ENCODE results near the gene UBE3D. TPM values are rescaled to one million over a fixed set of nuclear protein-coding genes. Genes with fewer than 3 reads are reported as not detected.

UBE3D gene
- total RNA-seq, 1 experiment from 2014 or later, result 5.5 TPM

GRCh38 chr6:83096791-83097190 lies 31.1 kb upstream of the UBE3D start:
- Mint-ChIP-seq H3K9me3 (ENCODE audit: unreplicated experiment) (peaks cover 7% of the 10 kb centered on the region), H3K27ac (ENCODE audit: low read depth, unreplicated experiment) (no peak overlapping the region), H3K36me3 (ENCODE audit: insufficient read depth, unreplicated experiment) (peaks cover 19% of the 10 kb centered on the region), H3K4me1 (ENCODE audit: insufficient read depth, unreplicated experiment) (no peaks in the 10 kb centered on the region), H3K4me3 (ENCODE audit: unreplicated experiment) (no peak overlapping the region), H3K27me3 (ENCODE audit: insufficient read depth, unreplicated experiment) (no peaks in the 10 kb centered on the region)
- DNase-seq (ENCODE audit: unreplicated experiment), result no peak
- CTCF ChIA-PET, result interaction anchor here (0.9 to 4.1 kb wide), 3 partner anchors 30 to 506 kb away, joined by 3 to 42 read pairs (median 3); partner anchors contain the start of genes DOP1A and UBE3D
- no peak for TF ChIP-seq CTCF (IDR thresholded peaks at IDR 0.05; ENCODE audit: unreplicated experiment)
- intact Hi-C loops (cut with micrococcal nuclease), result no loop called here
- POLR2A ChIA-PET, result interaction anchor here (1.1 to 1.4 kb wide), 3 partner anchors 12 to 29 kb away, joined by 3 to 8 read pairs (median 3); partner anchors contain the start of gene DOP1A
- BruUV-seq (replicated peaks), result no TSS peak

- Mint-ChIP-seq H3K36me3 (ENCODE audit: insufficient read depth, unreplicated experiment) (no peaks in the 10 kb centered on the region), H3K4me1 (ENCODE audit: insufficient read depth, unreplicated experiment) (no peaks in the 10 kb centered on the region), H3K27ac (ENCODE audit: low read depth, unreplicated experiment) (no peak overlapping the region), H3K9me3 (ENCODE audit: unreplicated experiment) (peaks cover 7% of the 10 kb centered on the region), H3K27me3 (ENCODE audit: insufficient read depth, unreplicated experiment) (no peaks in the 10 kb centered on the region), H3K4me3 (ENCODE audit: unreplicated experiment) (no peak overlapping the region)
- DNase-seq (ENCODE audit: unreplicated experiment), result peak; percentile 26
- CTCF ChIA-PET, result interaction anchor here (1.5 kb wide), 1 partner anchor 28 kb away, joined by 9 read pairs; the partner anchor contains the start of gene UBE3D
- intact Hi-C loops (cut with micrococcal nuclease), result no loop called here
- POLR2A ChIA-PET, result interaction anchor here (1.1 to 3.3 kb wide), 3 partner anchors 17 to 24 kb away, joined by 3 to 14 read pairs (median 4); partner anchors contain the start of gene DOP1A
- no peak for TF ChIP-seq CTCF (IDR thresholded peaks at IDR 0.05; ENCODE audit: unreplicated experiment)
- BruUV-seq (replicated peaks), result no TSS peak
Observed at GRCh38 chr6:83092756-83093399, 27.2 kb upstream of the UBE3D start.

- H3K9me3 Mint-ChIP-seq (ENCODE audit: unreplicated experiment), result peaks cover 7% of the 10 kb centered on the region
- H3K4me1 Mint-ChIP-seq (ENCODE audit: insufficient read depth, unreplicated experiment), result peaks cover 6% of the 10 kb centered on the region
- H3K36me3 Mint-ChIP-seq (ENCODE audit: insufficient read depth, unreplicated experiment), result peaks cover 6% of the 10 kb centered on the region
- TF ChIP-seq CTCF (IDR thresholded peaks at IDR 0.05; ENCODE audit: unreplicated experiment), result no peak
- BruUV-seq (replicated peaks), result no TSS peak
- no peak overlapping the region for H3K27ac Mint-ChIP-seq (ENCODE audit: low read depth, unreplicated experiment)
- H3K4me3 Mint-ChIP-seq (ENCODE audit: unreplicated experiment), result no peak overlapping the region
- DNase-seq (ENCODE audit: unreplicated experiment), result no peak
- H3K27me3 Mint-ChIP-seq (ENCODE audit: insufficient read depth, unreplicated experiment), result no peaks in the 10 kb centered on the region
- intact Hi-C loops (cut with micrococcal nuclease), result no loop called here
- POLR2A ChIA-PET, result interaction anchor here (0.6 to 2.2 kb wide), 3 partner anchors 15 to 382 kb away, joined by 3 to 7 read pairs (median 3); partner anchors contain the start of gene DOP1A
- CTCF ChIA-PET, result interaction anchor here (2.1 kb wide), 1 partner anchor 20 kb away, joined by 17 read pairs; the partner anchor contains the start of gene DOP1A
Observed at GRCh38 chr6:83086751-83087150, 21.1 kb upstream of the UBE3D start.

GRCh38 chr6:83083476-83083875 lies 17.8 kb upstream of the UBE3D start:
- DNase-seq (ENCODE audit: unreplicated experiment), result no peak
- H3K9me3 Mint-ChIP-seq (ENCODE audit: unreplicated experiment), result peaks cover 7% of the 10 kb centered on the region
- peaks cover 6% of the 10 kb centered on the region for H3K4me1 Mint-ChIP-seq (ENCODE audit: insufficient read depth, unreplicated experiment)
- intact Hi-C loops (cut with micrococcal nuclease), result no loop called here
- TF ChIP-seq CTCF (IDR thresholded peaks at IDR 0.05; ENCODE audit: unreplicated experiment), result no peak
- CTCF ChIA-PET, result interaction anchor here (0.8 to 1.6 kb wide), 2 partner anchors 8 to 17 kb away, joined by 3 to 10 read pairs; partner anchors contain the start of gene UBE3D
- no peaks in the 10 kb centered on the region for H3K27me3 Mint-ChIP-seq (ENCODE audit: insufficient read depth, unreplicated experiment)
- no peak overlapping the region for H3K4me3 Mint-ChIP-seq (ENCODE audit: unreplicated experiment)
- no TSS peak for BruUV-seq (replicated peaks)
- H3K36me3 Mint-ChIP-seq (ENCODE audit: insufficient read depth, unreplicated experiment), result peaks cover 6% of the 10 kb centered on the region
- no peak overlapping the region for H3K27ac Mint-ChIP-seq (ENCODE audit: low read depth, unreplicated experiment)
- POLR2A ChIA-PET, result interaction anchor here (0.6 kb wide), 1 partner anchor 820 kb away, joined by 3 read pairs; no protein-coding TSS in a partner anchor
